ENCODE results near the gene IDI1. TPM values are rescaled to one million over a fixed set of nuclear protein-coding genes. Genes with fewer than 3 reads are reported as not detected.
"Not testable (repeated sequence)": the region's sequence is repeated elsewhere in the genome, so short reads cannot be mapped to it uniquely, and the experiment has no call there.

The IDI1 gene
- total and polyA plus RNA-seq, 3 donors from 2014 or later: 36.9 to 52.1 (median 43.7) TPM

DNA sequence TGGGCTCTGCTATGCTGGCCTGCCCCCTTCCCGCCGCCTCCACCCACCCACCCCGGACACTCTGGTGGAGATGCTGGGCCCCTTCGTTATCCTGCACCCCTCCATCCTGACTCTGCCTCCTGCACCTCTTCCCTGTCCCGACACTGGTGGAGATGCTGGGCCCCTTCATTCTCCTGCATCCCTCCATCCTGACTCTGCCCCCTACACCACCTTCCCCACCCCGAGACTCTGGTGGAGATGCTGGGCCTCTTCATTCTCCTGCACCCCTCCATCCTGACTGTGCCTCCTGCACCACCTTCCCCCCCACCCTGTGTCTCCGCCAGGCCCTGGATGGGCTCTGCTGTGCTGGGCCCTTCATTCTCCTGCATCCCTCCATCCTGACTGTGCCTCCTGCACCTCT lies 38.2 kb downstream of the IDI1 start:
- Histone ChIP-seq H3K36me3 (ENCODE audit: low read depth, missing control alignments) (no peaks in the 10 kb centered on the region), H3K9me3 (no peaks in the 10 kb centered on the region), H3K27ac (no peak overlapping the region), H3K4me3 (no peak overlapping the region), H3K27me3 (no peaks in the 10 kb centered on the region), H3K4me1 (no peaks in the 10 kb centered on the region)
- intact Hi-C loops (cut with DNase I; ENCODE audit: low total_unique reads): no loop called here
- DNase-seq: no peak
- WGBS, 2 donors: 95 to 99% methylated on average over 7 of the region's 7 CpGs
- TF ChIP-seq, protein P1, sequence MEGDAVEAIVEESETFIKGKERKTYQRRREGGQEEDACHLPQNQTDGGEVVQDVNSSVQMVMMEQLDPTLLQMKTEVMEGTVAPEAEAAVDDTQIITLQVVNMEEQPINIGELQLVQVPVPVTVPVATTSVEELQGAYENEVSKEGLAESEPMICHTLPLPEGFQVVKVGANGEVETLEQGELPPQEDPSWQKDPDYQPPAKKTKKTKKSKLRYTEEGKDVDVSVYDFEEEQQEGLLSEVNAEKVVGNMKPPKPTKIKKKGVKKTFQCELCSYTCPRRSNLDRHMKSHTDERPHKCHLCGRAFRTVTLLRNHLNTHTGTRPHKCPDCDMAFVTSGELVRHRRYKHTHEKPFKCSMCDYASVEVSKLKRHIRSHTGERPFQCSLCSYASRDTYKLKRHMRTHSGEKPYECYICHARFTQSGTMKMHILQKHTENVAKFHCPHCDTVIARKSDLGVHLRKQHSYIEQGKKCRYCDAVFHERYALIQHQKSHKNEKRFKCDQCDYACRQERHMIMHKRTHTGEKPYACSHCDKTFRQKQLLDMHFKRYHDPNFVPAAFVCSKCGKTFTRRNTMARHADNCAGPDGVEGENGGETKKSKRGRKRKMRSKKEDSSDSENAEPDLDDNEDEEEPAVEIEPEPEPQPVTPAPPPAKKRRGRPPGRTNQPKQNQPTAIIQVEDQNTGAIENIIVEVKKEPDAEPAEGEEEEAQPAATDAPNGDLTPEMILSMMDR (IDR thresholded peaks at IDR 0.05): no peak
- no peak for TF ChIP-seq POLR2A (IDR thresholded peaks at IDR 0.05)

DNA sequence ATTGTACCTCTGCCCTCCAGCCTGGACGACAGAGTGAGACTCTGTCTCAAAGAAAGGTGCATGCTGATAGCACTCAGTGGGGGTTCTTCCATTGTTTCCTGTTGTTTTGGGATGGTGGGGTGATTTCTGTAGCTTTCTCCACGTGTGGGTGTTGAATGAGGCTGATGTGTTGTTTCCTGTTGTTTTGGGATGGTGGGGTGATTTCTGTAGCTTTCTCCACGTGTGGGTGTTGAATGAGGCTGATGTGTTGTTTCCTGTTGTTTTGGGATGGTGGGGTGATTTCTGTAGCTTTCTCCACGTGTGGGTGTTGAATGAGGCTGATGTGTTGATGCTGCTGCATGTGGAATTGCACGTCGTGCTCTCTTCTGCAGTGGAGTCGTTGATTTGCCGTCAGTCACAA lies 39.0 kb downstream of the IDI1 start:
- DNase-seq; H3K9me3 ChIP-seq; intact Hi-C loops (cut with DNase I; ENCODE audit: low total_unique reads); H3K27me3 ChIP-seq; H3K4me3 ChIP-seq; H3K27ac ChIP-seq; H3K36me3 ChIP-seq (ENCODE audit: low read depth, missing control alignments); H3K4me1 ChIP-seq: not testable (repeated sequence)
- WGBS, 2 donors: 70 to 79% methylated on average over 8 of the region's 8 CpGs

DNA sequence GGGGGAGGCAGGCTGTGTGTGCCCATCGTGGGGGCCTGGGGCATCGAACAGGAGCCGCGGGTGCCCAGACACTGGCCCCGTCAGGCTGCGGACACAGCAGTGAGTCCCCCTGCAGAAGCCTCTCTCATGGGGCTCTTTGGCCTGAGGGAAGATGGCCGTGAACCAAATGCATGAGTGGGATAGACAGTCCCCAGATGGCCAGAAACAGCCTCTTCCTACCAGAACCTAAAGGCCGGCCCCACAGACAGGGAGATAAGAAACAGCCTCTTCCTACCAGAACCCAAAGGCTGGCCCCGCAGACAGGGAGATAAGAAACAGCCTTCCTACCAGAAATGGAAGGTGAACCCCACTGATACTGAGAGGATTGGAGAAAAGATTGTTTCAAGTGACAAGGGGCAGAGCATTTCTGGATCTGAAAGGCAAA lies 39.8 kb downstream of the IDI1 start:
- no peaks in the 10 kb centered on the region for H3K4me1 ChIP-seq
- TF ChIP-seq, protein P1 (IDR thresholded peaks at IDR 0.05): no peak
- TF ChIP-seq POLR2A (IDR thresholded peaks at IDR 0.05): no peak
- H3K27me3 ChIP-seq: no peaks in the 10 kb centered on the region
- WGBS, 2 donors: 88 to 92% methylated on average over 5 to 9 of the region's 9 CpGs
- H3K36me3 ChIP-seq (ENCODE audit: low read depth, missing control alignments): no peaks in the 10 kb centered on the region
- H3K4me3 ChIP-seq: no peak overlapping the region
- no peak overlapping the region for H3K27ac ChIP-seq
- intact Hi-C loops (cut with DNase I; ENCODE audit: low total_unique reads): no loop called here
- H3K9me3 ChIP-seq: no peaks in the 10 kb centered on the region
- DNase-seq: no peak

GRCh38 chr10:1007583-1007982 lies 41.3 kb downstream of the IDI1 start:
- no peak overlapping the region for H3K27ac ChIP-seq
- H3K4me3 ChIP-seq: no peak overlapping the region
- intact Hi-C loops (cut with DNase I; ENCODE audit: low total_unique reads): no loop called here
- DNase-seq: no peak
- H3K27me3 ChIP-seq: no peaks in the 10 kb centered on the region
- WGBS, 2 donors: 73 to 83% methylated on average over 10 of the region's 10 CpGs
- no peaks in the 10 kb centered on the region for H3K9me3 ChIP-seq
- TF ChIP-seq, protein P1 (IDR thresholded peaks at IDR 0.05): no peak
- no peak for TF ChIP-seq POLR2A (IDR thresholded peaks at IDR 0.05)
- H3K36me3 ChIP-seq (ENCODE audit: low read depth, missing control alignments): no peaks in the 10 kb centered on the region
- no peaks in the 10 kb centered on the region for H3K4me1 ChIP-seq

DNA sequence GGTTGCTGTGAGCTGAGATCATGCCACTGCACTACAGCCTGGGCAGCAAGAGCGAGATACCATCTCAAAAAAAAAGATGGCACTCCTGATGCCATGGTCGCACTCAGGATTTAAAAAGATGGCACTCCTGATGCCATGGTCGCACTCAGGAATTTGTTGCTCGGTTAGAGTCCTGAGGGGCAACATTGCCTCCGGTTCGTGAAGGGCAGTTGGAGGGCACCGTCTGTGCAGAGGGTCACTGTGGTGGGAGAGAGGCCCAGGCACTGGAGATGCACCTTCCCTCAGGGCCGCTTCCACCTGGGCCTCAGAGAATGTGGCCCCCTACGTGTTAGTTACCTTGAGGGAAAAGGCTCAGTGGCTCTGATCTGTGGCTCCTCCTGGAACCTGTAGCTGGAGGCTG lies 42.3 kb downstream of the IDI1 start:
- Histone ChIP-seq H3K9me3 (no peaks in the 10 kb centered on the region), H3K4me3 (no peak overlapping the region), H3K27ac (no peak overlapping the region), H3K27me3 (no peaks in the 10 kb centered on the region), H3K4me1 (no peaks in the 10 kb centered on the region), H3K36me3 (ENCODE audit: low read depth, missing control alignments) (no peaks in the 10 kb centered on the region)
- TF ChIP-seq, protein P1 (IDR thresholded peaks at IDR 0.05): no peak
- no peak for TF ChIP-seq POLR2A (IDR thresholded peaks at IDR 0.05)
- intact Hi-C loops (cut with DNase I; ENCODE audit: low total_unique reads): no loop called here
- DNase-seq: no peak
- WGBS, 2 donors: 97 to 98% methylated on average over 7 to 9 of the region's 9 CpGs
